ENCODE data around the gene WIPF3.
"Not testable (repeated sequence)": the region's sequence is repeated elsewhere in the genome, so short reads cannot be mapped to it uniquely, and the experiment has no call there.

Gene WIPF3

GRCh38 chr7:29957521-29958310, 151.4 kb downstream of the WIPF3 start:
- no peak for DNase-seq

- no peak for DNase-seq
These were observed 152.5 kb downstream of the WIPF3 start for GRCh38 chr7:29958667-29959358.

GRCh38 chr7:29961611-29962010, 155.3 kb downstream of the WIPF3 start:
- DNase-seq: not testable (repeated sequence)

- no peak for DNase-seq
These were observed 155.7 kb downstream of the WIPF3 start for GRCh38 chr7:29962035-29962434.

GRCh38 chr7:29965030-29965429, 158.7 kb downstream of the WIPF3 start:
- DNase-seq: no peak
